ENCODE results near the gene IL17RD. TPM values are rescaled to one million over a fixed set of nuclear protein-coding genes. Genes with fewer than 3 reads are reported as not detected.

The IL17RD gene
- total RNA-seq, 1 donor from 2014 or later = 0.13 TPM

DNA sequence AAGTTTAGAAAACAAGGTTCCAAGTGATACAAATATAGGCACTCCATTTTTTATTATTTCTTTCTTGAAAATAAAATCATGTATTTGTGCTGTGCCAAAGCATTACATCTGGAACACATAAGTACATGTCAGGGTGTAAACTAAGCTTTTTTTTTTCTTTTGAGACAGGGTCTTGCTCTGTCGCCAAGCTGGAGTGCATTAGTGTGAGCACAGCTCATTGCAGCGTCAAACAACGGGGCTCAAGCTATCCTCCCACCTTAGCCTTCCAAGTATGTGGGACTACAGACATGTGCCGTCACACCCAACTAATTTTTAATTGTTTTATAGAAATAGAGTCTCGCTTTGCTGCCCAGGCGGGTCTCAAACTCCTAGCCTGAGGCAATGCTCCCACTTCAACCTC lies 95.7 kb downstream of the IL17RD start:
- DNase-seq (ENCODE audit: low spot score) (no peak), ATAC-seq (no peak)

DNA sequence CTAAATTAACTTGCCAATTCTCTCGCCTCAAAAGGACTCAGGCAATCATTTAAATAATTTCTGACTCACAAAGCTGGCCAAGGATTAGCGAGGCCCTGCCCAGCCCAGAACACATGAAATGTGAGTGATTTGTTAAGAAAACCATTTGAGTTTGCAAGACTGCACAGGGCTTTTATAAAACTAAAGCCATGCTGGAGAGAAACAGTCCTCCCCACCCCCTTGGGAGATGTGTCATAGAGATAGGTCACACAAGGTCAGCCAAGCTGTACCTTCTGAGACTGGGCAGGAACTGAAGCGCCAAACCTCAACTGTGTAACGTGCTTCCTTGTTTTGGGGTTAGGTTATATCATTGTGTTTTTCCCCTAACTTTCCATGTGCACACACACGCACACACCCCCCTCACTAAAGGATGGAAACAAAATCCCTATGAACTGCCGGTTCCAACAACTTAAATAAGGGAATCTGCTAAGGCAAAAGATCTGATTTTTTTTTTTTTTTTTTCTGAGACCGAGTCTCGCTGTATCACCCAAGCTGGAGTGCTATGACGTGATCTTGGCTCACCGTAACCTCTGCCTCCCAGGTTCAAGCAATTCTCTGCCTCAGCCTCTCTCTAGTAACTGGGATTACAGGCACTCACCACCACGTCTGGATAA lies 96.6 kb downstream of the IL17RD start:
- DNase-seq (ENCODE audit: low spot score) (no peak), ATAC-seq (peak; percentile 13)

DNA sequence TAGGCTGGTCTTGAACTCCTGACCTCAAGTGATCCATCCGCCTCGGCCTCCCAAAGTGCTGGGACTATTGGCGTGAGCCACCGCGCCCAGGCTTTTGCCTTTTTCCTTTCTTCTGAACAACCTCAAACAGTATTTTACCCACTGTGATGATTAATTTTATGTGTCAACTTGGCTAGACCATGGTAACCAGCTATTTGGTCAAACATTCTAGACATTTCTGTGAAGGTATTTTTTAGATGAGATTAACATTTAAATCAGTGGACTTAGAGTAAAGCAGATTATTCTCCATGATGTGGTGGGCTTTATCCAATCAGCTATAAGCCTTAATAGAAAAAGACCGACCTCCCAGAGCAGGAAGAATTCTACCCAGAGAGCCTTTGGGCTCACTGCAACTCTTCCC lies 98.7 kb downstream of the IL17RD start:
- no peak for DNase-seq (ENCODE audit: low spot score)
- ATAC-seq = no peak

DNA sequence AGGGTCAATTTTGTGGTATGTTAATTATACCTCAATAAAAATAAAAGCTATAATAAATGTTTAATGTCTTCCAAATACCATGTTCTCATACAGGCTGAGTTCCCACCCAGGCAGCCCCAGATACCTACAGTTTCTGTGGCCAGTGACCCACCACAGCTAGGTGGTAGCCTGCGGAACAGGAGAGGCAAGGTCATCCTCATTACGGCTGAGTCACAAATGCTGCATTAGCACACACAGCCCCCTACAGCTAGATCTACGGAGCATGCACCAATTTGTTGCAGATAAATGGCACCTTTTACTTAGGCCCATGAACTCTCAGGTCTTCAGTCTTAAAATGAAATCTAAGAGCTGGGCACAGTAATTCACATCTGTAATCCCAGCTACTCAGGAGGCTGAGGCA lies 99.6 kb downstream of the IL17RD start:
- DNase-seq (ENCODE audit: low spot score) = no peak
- no peak for ATAC-seq

DNA sequence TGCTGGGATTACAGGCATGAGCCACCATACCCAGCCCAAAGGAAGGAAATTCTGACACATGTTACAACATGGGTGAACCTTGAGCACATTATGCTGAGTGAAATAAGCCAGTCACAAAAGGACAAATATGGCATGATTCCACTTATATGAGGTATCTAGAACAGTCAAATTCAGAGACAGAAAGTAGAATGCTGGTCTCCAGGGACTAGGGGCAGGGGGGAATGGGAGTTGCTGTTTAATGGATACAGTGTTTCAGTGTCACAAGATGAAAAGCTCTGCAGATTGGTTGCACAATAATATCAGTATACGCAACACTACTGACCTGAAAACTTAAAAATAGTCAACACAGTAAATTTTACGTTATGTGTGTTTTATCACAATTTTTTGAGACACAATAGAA lies 100.6 kb downstream of the IL17RD start:
- DNase-seq (ENCODE audit: low spot score) (no peak), ATAC-seq (no peak)

DNA sequence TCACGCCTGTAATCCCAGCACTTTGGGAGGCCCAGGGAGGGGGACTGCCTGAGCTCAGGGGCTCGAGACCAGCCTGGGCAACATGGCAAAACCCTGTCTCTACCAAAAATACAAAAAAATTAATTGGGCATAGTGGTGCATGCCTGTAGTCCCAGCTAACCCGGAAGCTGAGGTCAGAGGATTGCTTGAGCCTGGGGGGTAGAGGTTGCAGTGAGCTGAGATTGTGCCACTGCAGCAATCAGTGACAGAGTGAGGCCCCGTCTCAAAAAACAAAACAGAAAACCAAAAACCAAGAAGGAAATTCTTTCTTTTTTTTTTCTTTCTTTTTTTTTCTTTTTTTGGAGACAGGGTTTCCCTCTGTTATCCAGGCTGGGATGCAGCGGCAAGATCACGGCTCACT lies 101.2 kb downstream of the IL17RD start:
- no peak for DNase-seq (ENCODE audit: low spot score)
- ATAC-seq = no peak

DNA sequence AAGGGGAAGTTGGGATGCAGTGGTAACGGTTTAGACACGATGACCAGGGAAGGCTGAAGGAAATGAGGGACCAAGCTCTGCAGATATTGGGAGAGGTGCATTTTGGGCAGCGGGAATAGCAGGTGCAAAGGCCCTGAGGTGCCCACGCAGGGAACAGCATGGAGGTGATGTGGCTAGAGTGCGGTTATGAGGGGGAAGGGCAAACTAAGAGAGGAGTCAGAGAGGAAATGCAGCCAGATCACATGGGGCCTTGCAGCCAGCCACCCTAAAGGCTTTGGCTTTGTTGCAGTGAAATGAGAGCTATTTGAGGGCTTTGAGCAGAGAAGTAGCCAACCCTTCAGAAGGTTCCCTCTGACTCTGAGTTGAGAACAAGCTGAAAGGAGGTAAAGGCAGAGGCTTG lies 102.1 kb downstream of the IL17RD start:
- ATAC-seq (no peak), DNase-seq (ENCODE audit: low spot score) (no peak)

DNA sequence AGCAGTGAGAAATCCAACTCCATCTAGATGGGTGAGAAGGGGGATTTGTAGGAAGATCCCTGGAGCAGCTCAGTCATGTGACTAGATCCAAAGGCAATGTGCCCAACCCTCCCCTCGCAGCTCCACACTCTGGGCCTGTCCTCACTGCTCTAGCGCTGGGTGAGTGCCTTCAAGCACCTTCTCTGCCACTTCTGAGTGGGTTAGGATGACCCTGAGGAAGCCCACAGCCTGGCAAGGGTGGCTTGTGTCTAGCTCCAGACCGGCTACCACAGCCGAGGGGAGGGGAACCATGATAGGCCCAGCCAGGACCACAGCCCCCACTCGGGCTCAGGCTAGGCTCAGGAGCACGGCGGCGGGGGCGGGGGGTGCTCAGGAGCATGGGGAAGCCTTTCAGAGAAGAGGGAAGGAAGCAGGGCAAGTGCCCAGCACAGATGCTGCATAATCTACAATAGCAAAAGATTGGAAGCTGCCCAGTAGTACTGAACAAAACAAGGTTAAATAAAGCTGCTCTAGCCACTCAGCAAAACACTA lies 103.0 kb downstream of the IL17RD start:
- DNase-seq (ENCODE audit: low spot score) = no peak
- no peak for ATAC-seq

DNA sequence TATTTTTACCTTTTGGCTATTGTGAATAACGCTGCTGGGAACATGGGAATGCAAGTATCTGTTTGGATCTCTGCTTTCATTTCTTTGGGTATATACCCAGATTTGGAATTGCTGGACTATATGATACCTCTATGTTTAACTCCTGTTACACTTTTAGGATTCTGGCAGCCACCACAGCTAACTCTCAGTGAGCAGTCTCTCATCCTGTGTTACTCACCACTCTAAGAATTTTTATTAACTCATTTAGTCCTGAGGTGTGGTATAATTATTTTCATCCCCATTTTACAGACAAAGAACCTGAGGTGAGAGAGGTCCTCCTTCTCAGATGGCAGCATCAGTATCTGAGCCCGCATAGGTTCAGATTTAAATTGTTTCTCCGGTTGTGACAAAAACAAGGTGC lies 103.6 kb downstream of the IL17RD start:
- ATAC-seq = no peak
- DNase-seq (ENCODE audit: low spot score) = no peak

DNA sequence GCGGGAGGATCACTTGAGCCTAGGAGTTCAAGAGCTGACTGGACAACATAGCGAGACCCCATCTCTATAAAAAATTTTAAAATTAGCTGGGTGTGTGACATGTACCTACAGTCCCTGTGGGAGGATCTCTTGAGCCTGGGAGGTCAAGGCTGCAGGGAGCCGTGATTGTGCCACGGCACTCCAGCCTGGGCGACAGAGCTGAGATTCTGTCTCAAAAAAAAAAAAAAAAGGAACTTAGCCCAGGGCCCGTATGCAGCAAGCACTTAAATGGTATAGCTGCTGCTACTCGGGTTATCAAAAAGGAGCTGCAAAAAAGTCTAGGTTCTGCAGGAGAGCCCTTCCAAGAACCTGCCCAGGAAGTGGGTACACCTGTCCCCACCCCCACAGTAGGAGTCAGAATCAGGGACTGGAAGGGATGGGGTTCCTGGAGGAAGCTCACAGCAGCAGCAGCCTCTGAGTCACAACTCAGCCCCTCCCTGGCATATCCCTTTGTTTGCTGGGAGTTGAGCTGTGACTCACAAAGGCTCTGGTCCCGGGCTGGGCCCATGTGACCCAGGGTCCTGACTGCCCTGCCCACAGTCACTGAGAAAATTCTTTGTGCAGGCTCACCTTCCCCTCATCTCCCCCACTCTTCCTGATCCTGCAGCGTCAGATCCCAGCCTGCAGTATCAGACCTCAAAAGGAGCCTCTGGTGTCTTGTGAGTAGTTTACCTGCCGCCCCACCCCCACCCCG lies 104.9 kb downstream of the IL17RD start, which contains the start of gene SPATA12:
Gene SPATA12 (plus strand): TSS at position 576 of the 733 bp plus-strand sequence. CDS start 13,031 bp downstream, outside the sequence.
- ATAC-seq (peak; percentile 54), DNase-seq (ENCODE audit: low spot score) (no peak)

DNA sequence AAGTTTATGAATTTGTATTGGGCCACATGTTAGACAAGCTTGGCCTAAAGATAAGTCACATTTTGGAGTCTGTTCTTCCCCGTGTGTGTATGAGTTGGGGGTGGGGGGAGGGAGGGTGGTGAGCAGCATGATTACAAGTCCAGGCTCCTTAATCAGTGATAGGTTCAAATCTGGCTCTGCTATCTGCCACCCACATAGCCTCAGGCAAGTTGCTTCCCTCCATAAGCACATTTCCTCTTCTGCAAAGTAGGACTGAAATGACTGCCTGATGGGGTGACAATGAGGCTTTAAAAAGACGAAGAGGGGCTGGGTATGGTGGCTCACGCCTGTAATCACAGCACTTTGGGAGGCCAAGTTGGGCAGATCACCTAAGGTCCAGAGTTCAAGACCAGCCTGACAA lies 105.7 kb downstream of the IL17RD start:
- DNase-seq (ENCODE audit: low spot score) = no peak
- no peak for ATAC-seq

DNA sequence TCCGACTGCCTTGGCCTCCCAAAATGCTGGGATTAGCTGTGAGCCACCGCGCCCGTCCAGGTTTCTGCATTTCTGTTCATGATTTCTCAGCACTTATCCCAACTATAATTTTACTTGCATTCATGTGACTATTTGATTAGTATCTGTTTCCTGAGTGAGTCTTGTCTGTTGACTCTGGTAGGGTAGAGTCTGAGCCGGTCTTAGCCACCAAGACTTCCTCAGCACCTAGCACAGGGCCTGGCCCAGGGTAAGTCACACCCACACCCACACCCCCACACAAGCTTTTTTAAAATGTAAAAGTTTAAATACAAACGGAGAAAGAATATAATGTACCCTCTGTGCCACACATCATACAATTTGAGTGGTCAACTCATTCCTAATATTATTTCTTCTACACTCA lies 107.8 kb downstream of the IL17RD start:
- DNase-seq (ENCODE audit: low spot score) = no peak
- ATAC-seq = no peak

DNA sequence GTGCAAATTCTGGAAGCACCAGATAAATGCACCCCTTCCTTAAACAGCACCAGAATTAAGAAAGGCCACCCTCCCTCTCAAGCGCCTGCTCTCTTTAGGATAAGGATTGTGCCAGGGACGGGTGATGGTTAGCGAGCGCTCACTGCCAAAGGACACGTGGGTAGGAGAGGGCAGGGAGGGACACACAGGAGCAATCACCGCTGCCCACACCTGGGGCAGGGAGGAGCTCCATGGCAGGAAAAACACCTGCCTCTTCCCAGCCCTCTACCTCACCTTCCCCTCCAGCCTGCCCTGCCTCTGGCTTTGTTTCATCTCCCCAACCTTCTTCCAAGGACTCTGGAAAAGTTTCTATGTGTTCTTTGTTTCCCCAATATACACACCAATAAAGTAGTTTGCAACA lies 112.0 kb downstream of the IL17RD start:
- ATAC-seq (no peak), DNase-seq (ENCODE audit: low spot score) (no peak)

DNA sequence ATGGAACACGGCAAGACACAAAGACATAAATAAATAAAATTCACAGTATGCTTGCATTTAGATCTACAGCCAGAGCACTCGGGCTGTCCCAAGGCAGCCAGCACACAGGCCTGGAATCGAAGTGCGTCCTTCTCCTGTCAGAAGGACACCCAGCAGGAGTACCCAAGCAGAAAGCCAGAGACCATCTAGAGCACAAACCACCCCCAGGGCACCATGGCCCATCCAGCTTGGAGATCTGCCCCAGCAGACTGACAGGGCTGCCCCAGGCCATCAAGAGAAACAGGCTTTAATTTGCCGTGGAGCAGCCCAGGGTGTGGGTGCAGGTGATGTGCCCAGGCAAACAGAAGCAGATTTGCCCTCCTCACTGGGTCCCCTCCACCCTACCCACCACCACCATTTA lies 112.5 kb downstream of the IL17RD start:
- ATAC-seq (no peak), DNase-seq (ENCODE audit: low spot score) (no peak)

DNA sequence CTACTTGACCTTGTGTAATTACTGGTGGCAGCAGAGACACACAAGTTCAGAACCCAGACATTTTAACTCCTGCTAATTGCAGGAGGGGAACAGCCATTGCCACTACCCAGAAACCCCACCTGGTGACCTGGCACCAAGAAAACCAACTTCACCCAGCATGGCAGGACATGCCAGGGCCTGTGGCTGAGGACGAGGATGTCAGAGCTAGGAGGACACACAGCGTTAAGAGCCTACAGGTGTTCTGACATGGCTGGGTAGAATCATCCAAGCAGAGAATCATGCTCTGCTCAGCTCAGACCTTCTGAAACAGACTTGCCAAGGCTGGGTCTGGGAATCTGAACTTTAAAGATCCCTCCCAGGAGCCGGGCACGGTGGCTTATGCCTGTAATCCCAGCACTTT lies 116.4 kb downstream of the IL17RD start:
- DNase-seq (ENCODE audit: low spot score) = no peak
- no peak for ATAC-seq

DNA sequence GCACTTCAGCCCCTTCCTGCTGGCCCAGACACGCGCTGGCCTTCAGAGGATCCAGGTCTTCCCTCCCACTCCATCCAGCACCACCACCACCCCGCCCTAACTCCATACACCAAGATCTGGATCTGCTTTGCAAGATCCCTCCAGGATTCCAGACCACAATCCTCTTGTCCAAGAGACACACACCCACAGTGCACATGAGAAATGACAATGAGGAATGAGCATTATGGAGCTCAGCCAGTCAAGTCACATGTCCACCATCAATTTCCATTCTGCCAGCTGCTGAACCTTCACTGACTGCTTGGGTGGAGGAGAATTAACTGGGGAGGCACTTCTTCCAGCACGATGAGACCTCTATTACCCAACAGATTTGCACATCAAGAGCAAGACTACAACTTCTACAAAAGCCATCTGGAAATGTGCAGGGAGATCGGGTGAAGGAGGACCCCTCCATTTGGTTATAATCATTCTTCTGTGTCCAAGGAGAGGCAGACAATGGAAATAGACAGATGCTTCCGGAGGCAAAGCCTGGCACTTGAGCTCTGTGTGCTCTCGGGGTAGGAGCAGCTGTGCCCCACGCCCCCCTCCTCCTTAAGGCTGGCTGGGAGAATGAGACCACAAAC lies 117.0 kb downstream of the IL17RD start:
- peak; percentile 17 for ATAC-seq
- no peak for DNase-seq (ENCODE audit: low spot score)

DNA sequence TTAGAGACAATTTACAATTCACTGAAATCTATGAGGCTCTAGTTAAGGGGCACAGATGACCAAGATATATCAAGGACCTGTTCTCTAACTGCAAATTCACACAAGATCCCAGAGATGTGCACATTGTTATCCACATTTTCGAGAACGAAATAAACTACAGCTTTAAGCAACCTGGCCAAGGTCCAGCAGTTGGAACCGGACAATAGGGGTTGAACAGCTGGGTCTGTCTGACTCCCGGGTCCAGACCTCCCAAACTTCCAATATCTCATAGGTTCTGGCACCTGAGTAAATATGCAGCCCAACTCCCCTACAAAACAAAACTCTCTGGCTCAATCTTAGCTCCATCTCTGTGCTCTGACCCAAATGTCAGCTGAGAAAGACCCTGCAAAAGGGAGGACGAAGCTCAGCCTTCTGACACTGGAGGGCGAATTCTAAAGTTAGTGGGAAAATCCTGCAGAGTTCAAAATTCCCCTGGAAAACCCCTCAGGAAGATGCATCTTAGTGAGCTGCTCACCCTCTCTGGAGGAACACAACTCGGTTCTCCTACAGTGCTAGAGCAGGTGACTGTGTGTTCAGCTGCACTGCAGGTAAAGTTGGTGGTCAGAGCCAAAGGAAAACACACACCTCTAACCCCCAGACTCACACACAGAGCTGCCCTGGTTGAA lies 118.9 kb downstream of the IL17RD start:
- ATAC-seq (no peak), DNase-seq (ENCODE audit: low spot score) (no peak)

DNA sequence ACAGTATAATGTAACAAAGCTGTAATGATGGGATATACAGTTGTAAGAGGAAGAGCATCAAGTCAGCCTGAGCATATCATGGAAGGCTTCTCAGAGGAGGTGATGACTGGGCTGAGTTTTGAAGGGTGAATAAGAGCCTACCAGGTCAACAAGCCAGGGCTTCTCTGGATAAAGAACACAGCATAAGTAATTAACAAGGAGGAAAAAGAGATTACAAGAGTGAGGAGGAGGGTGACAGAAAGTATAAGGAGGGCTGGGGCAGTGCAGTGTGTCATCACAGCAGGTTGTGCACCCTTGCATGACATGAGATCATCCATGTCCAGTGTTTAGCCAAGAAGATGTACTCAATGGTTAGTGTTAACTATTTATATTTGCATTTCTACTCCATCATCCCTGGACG lies 121.6 kb downstream of the IL17RD start:
- DNase-seq (ENCODE audit: low spot score) (no peak), ATAC-seq (no peak)

DNA sequence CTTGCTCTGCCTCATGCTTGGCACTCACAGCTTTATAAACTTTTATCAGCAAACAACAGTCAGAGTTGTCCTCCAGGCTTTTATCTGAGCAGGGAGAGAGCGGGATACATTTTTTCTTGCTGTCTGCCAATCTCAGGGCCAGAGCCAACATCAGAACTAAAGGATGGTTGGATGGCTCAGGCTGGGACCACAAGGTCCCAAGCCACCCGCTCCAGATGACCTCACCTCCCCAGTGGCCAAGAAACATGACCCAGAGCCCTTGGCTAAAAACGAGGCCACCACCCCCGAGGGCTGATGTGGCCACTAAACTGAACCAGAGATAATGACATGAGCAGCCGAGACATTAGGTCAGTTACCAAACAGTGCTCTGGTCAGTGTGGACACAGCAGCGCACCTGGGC lies 123.5 kb downstream of the IL17RD start:
- DNase-seq (ENCODE audit: low spot score) (no peak), ATAC-seq (no peak)

Measured in left lobe of liver (tissue), 2 donors.